ENCODE results near the gene GPC6.

GRCh38 chr13:93352616-93353015 lies 126.0 kb downstream of the GPC6 start:
- TF ChIP-seq CTCF (IDR thresholded peaks at IDR 0.05 in 2 of 3, conservative IDR thresholded peaks at IDR 0.05 in 1 of 3; ENCODE audit: borderline replicate concordance in 1 of 3, insufficient read depth in 1 of 3, low read depth in 2 of 3, low read length in 2 of 3) (no peak), TCF7L2 (IDR thresholded peaks at IDR 0.05; ENCODE audit: borderline replicate concordance, extremely low read depth, insufficient read depth, insufficient read length) (no peak), ZNF274 (IDR thresholded peaks at IDR 0.05; ENCODE audit: low read depth, low read length) (no peak), ATF3 (IDR thresholded peaks at IDR 0.05) (no peak), EZH2 (IDR thresholded peaks at IDR 0.05) (no peak), SP1 (IDR thresholded peaks at IDR 0.05; ENCODE audit: low read depth) (no peak), CEBPB (IDR thresholded peaks at IDR 0.05; ENCODE audit: low read depth) (no peak), FOSL1 (IDR thresholded peaks at IDR 0.05; ENCODE audit: low read depth) (no peak), POLR2AphosphoS5 (IDR thresholded peaks at IDR 0.05; ENCODE audit: low read depth, low read length) (no peak), RAD21 (IDR thresholded peaks at IDR 0.05; ENCODE audit: low read depth) (no peak), POLR2A (IDR thresholded peaks at IDR 0.05; ENCODE audit: borderline replicate concordance, extremely low read depth, insufficient read depth, insufficient read length) (no peak), JUND (IDR thresholded peaks at IDR 0.05) (no peak), YY1 (IDR thresholded peaks at IDR 0.05; ENCODE audit: extremely low read depth, insufficient replicate concordance, low read depth, low read length) (no peak), ZFX (IDR thresholded peaks at IDR 0.05) (no peak)
